HG03039 (cell line): ENCODE data around the gene STOM.
"Not testable (repeated sequence)": the region's sequence is repeated elsewhere in the genome, so short reads cannot be mapped to it uniquely, and the experiment has no call there.

Experiments
- ATAC-seq: cut with Tn5 transposase; IDR thresholded peaks from one replicate; pipeline ENCODE4 v1.9.1; 2021; ENCODE audit warnings: mild to moderate bottlenecking, moderate library complexity; ENCODE audit not compliant: unreplicated experiment

Gene STOM

GRCh38 chr9:121303456-121304451 is 66.3 kb downstream of the STOM start:
- ATAC-seq: no peak

GRCh38 chr9:121302786-121303185 is 67.3 kb downstream of the STOM start:
- ATAC-seq: no peak

GRCh38 chr9:121302341-121302740 is 67.7 kb downstream of the STOM start:
- ATAC-seq: no peak

GRCh38 chr9:121301881-121302286 is 68.2 kb downstream of the STOM start:
- no peak for ATAC-seq

- ATAC-seq: no peak
These were observed 69.5 kb downstream of the STOM start for GRCh38 chr9:121300283-121301119.

- no peak for ATAC-seq
These were observed 70.4 kb downstream of the STOM start for GRCh38 chr9:121299467-121300282.

- no peak for ATAC-seq
These were observed 71.2 kb downstream of the STOM start for GRCh38 chr9:121298689-121299466.

- ATAC-seq: no peak
These were observed 72.0 kb downstream of the STOM start for GRCh38 chr9:121298016-121298538.

- ATAC-seq: no peak
These were observed 72.7 kb downstream of the STOM start for GRCh38 chr9:121297389-121297788.

GRCh38 chr9:121296213-121297127 is 73.6 kb downstream of the STOM start:
- ATAC-seq: no peak

- no peak for ATAC-seq
These were observed 74.3 kb downstream of the STOM start for GRCh38 chr9:121295662-121296191.

GRCh38 chr9:121294866-121295661 is 75.0 kb downstream of the STOM start:
- ATAC-seq: no peak

GRCh38 chr9:121294151-121294743 is 75.8 kb downstream of the STOM start:
- no peak for ATAC-seq

GRCh38 chr9:121292801-121293241 is 77.2 kb downstream of the STOM start:
- ATAC-seq: no peak

- no peak for ATAC-seq
These were observed 78.0 kb downstream of the STOM start for GRCh38 chr9:121292051-121292450.

- not testable (repeated sequence) for ATAC-seq
These were observed 78.5 kb downstream of the STOM start for GRCh38 chr9:121291536-121291935.

- no peak for ATAC-seq
These were observed 80.2 kb downstream of the STOM start for GRCh38 chr9:121289772-121290370.
